GM12878 (cell line): ENCODE data around the gene DNASE1. TPM values are rescaled to one million over a fixed set of nuclear protein-coding genes. Genes with fewer than 3 reads are reported as not detected.

Experiments used
- ATAC-seq: fragments of 200-7000 bp; cut with Tn5 transposase; 3 replicates; pipeline ENCODE4 v1.9.1; 2020; ENCODE audit warnings: mild to moderate bottlenecking, moderate library complexity
- BruUV-seq: library from RNA; stranded (reverse); fragments of 400-500 nt; replicated peaks from 2 replicates; lab custom pipeline; 2021; lab: Mats Ljungman, UMichigan
- CTCF ChIA-PET: fragments of 300-600 bp; sonication (Branson Sonifier 250); formaldehyde crosslinking; extraction: SDS; loops from one replicate; lab custom pipeline; 2021; ENCODE audit warnings: inconsistent platforms; lab: Yijun Ruan, JAX
- POLR2A ChIA-PET: fragments of 350-600 bp; formaldehyde crosslinking; extraction: SDS; loops from one replicate; lab custom pipeline; 2021; ENCODE audit warnings: inconsistent platforms; lab: Charles Lee
- RAD21 ChIA-PET: fragments of 300-600 bp; sonication (Branson Sonifier 250); formaldehyde crosslinking; loops from one replicate; lab custom pipeline; 2023; ENCODE audit warnings: antibody characterized with exemption; ENCODE audit not compliant: unreplicated experiment; lab: Charles Lee
- SMC1A ChIA-PET: fragments of 300-600 bp; sonication (Branson Sonifier 250); formaldehyde crosslinking; loops from one replicate; lab custom pipeline; 2023; ENCODE audit not compliant: unreplicated experiment, uncharacterized antibody; lab: Charles Lee
- DNase-seq: peaks from one replicate; pipeline ENCODE4 v3.0.0-alpha.2; 2011; ENCODE audit warnings: low read depth, low spot score
- FAIRE-seq: peaks from 3 replicates; lab custom pipeline; 2011; peaks lifted over from hg19 to GRCh38; lab: Jason Lieb, UNC
- H2AFZ ChIP-seq: 2 replicates; pipeline ENCODE4 v1.6.0; 2011; ENCODE audit warnings: low read depth, low read length, control low read depth; ENCODE audit not compliant: control insufficient read depth
- H3K27ac ChIP-seq: 2 replicates; pipeline ENCODE4 v1.5.1; 2011; ENCODE audit warnings: control low read depth; ENCODE audit not compliant: control insufficient read depth, insufficient read depth
- H3K27me3 ChIP-seq, 2 experiments: replicated peaks in 1 of 2; 2 replicates each; pipeline versions ENCODE4 v1.6.0 to v1.6.1; 2011; ENCODE audit warnings: low read length in 1 of 2; ENCODE audit not compliant: control insufficient read depth in 2 of 2, insufficient read depth in 2 of 2
- H3K36me3 ChIP-seq, 2 experiments: 2 replicates each; pipeline ENCODE4 v1.5.1; 2011; ENCODE audit warnings: low read length in 1 of 2; ENCODE audit not compliant: control insufficient read depth in 2 of 2, insufficient read depth in 2 of 2
- H3K4me1 ChIP-seq: 2 replicates; pipeline ENCODE4 v1.6.1; 2011; ENCODE audit warnings: mild to moderate bottlenecking, low read length, moderate library complexity, mixed read lengths; ENCODE audit not compliant: control insufficient read depth, insufficient read depth
- H3K4me2 ChIP-seq: 2 replicates; pipeline ENCODE4 v1.6.0; 2011; ENCODE audit warnings: control low read depth; ENCODE audit not compliant: control insufficient read depth, insufficient read depth
- H3K4me3 ChIP-seq: fragments of 200-600 bp; sonication (generic); 2 replicates; pipeline ENCODE4 v1.5.1; 2016
- H3K79me2 ChIP-seq: 2 replicates; pipeline ENCODE4 v1.6.0; 2011; ENCODE audit warnings: low read length; ENCODE audit not compliant: control insufficient read depth, insufficient read depth
- H3K9ac ChIP-seq: 2 replicates; pipeline ENCODE4 v1.8.0; 2011; ENCODE audit warnings: low read length, control low read depth, mixed read lengths; ENCODE audit not compliant: control insufficient read depth, insufficient read depth
- H3K9me3 ChIP-seq: replicated peaks from 3 replicates; pipeline ENCODE4 v1.5.1; 2011; ENCODE audit warnings: mild to moderate bottlenecking, low read length; ENCODE audit not compliant: control insufficient read depth, insufficient read depth
- H4K20me1 ChIP-seq: 2 replicates; pipeline ENCODE4 v1.6.0; 2011; ENCODE audit not compliant: control insufficient read depth, insufficient read depth
- BCLAF1 ChIP-seq: fragments of 450-650 bp; IDR thresholded peaks from 2 replicates; pipeline ENCODE4 v1.6.1; 2017; ENCODE audit warnings: antibody characterized with exemption, mild to moderate bottlenecking, moderate library complexity
- HCFC1 ChIP-seq: fragments of 150-350 bp; IDR thresholded peaks from 2 replicates; pipeline ENCODE4 v1.6.1; 2014; ENCODE audit warnings: low read length
- IRF4 ChIP-seq: IDR thresholded peaks from 2 replicates; pipeline ENCODE4 v1.6.1; 2011; ENCODE audit warnings: low read depth, low read length
- MYC ChIP-seq: IDR thresholded peaks from 2 replicates; pipeline ENCODE4 v1.6.1; 2011; ENCODE audit warnings: mild to moderate bottlenecking, low read length, moderate library complexity, inconsistent platforms; ENCODE audit not compliant: insufficient read depth, insufficient replicate concordance, insufficient read length, severe bottlenecking
- NFXL1 ChIP-seq: fragments of 450-650 bp; IDR thresholded peaks from 2 replicates; pipeline ENCODE4 v1.6.1; 2017; ENCODE audit warnings: antibody characterized with exemption, mild to moderate bottlenecking, borderline replicate concordance
- NR2C1 ChIP-seq: fragments of 450-650 bp; IDR thresholded peaks from 2 replicates; pipeline ENCODE4 v1.6.1; 2017; ENCODE audit warnings: antibody characterized with exemption, mild to moderate bottlenecking, moderate library complexity
- PML ChIP-seq: IDR thresholded peaks from 2 replicates; pipeline ENCODE4 v1.6.1; 2012; ENCODE audit warnings: low read length, inconsistent platforms
- RCOR1 ChIP-seq: conservative IDR thresholded peaks from 2 replicates; pipeline ENCODE4 v1.6.1; 2012; ENCODE audit warnings: low read depth, low read length, improper control_type of control experiment
- RELA ChIP-seq: fragments of 450-650 bp; IDR thresholded peaks from 2 replicates; pipeline ENCODE4 v1.8.0; 2014; ENCODE audit warnings: borderline replicate concordance; ENCODE audit not compliant: partially characterized antibody
- RFX5 ChIP-seq: IDR thresholded peaks from 2 replicates; pipeline ENCODE4 v1.6.1; 2011; ENCODE audit warnings: low read depth, low read length, improper control_type of control experiment
- SMAD1 ChIP-seq: fragments of 450-650 bp; IDR thresholded peaks from 2 replicates; pipeline ENCODE4 v1.6.1; 2018; ENCODE audit warnings: mild to moderate bottlenecking, low read depth; ENCODE audit not compliant: partially characterized antibody
- STAT3 ChIP-seq: IDR thresholded peaks from 2 replicates; pipeline ENCODE4 v1.6.1; 2011; ENCODE audit warnings: low read depth, low read length, improper control_type of control experiment
- YY1 ChIP-seq: IDR thresholded peaks from 2 replicates; pipeline ENCODE4 v1.6.1; 2011; ENCODE audit warnings: low read depth, mild to moderate bottlenecking, low read length
- ZBTB11 ChIP-seq: fragments of 450-650 bp; formaldehyde crosslinking; IDR thresholded peaks from 2 replicates; pipeline ENCODE4 v1.5.0; 2022; ENCODE audit warnings: mild to moderate bottlenecking, missing genetic modification characterization
- ZNF207 ChIP-seq: fragments of 450-650 bp; IDR thresholded peaks from 2 replicates; pipeline ENCODE4 v1.6.1; 2014; ENCODE audit warnings: antibody characterized with exemption, mild to moderate bottlenecking, borderline replicate concordance
- WGBS: methylation state at CpG from one replicate; pipeline ENCODE4 v1.1.6; 2016; ENCODE audit warnings: low lambda C conversion rate; ENCODE audit not compliant: insufficient replicate concordance, insufficient coverage; ENCODE audit errors: missing lambda C conversion rate; 5-methylcytosine and 5-hydroxymethylcytosine counted together
- in situ Hi-C: fragments of 300-500 bp; cut with MboI; formaldehyde crosslinking; loops from 9 replicates; pipeline ENCODE4 v1.14.3; 2018; ENCODE audit warnings: mixed read lengths
- intact Hi-C: fragments of 100-400 bp; cut with micrococcal nuclease; formaldehyde crosslinking; loops from one replicate; pipeline ENCODE4 v1.14.2; 2022; ENCODE audit not compliant: unreplicated experiment
- polyA plus RNA-seq, 11 experiments: library from polyadenylated mRNA; depleted of rRNA in 4 of 11; unstranded in 6 of 11; stranded (reverse) in 5 of 11; fragments of >200 nt; fragmentation: Nextera tagmentation in 4 of 11; fragmentation: Illumina TruSeq in 1 of 11; extraction: Ambion mirVana in 4 of 11; extraction: Trizol in 1 of 11; gene quantifications; 1 replicate in 1 of 11; 2 replicates in 10 of 11; pipeline versions ENCODE4 v1.2.1 to v1.2.3, GENCODE V29; 2011 to 2016; ENCODE audit warnings: inconsistent platforms in 2 of 11, missing spikeins in 2 of 11, low read depth in 1 of 11
- total RNA-seq, 4 experiments: library from RNA; depleted of rRNA in 3 of 4; stranded (reverse); fragments of >200 nt in 3 of 4; fragmentation: Illumina TruSeq in 1 of 4; extraction: Trizol in 1 of 4; gene quantifications; 2 replicates each; pipeline versions ENCODE4 v1.2.1 to v1.2.3, GENCODE V29; 2013 to 2021

The DNASE1 gene
- total and polyA plus RNA-seq, 10 of the 15 experiments (the other 5 are each of a cell fraction or from before 2014, with no cell fraction given): 0.23 to 12.0 (median 7.9) TPM

GRCh38 chr16:3638916-3639644, 15.4 kb upstream of the DNASE1 start (continued):
- TF ChIP-seq ZBTB11: no peak
- TF ChIP-seq RCOR1: no peak
- TF ChIP-seq NFXL1: no peak
- no peak for TF ChIP-seq YY1
- no peak for TF ChIP-seq HCFC1

GRCh38 chr16:3640207-3640606, 14.3 kb upstream of the DNASE1 start:
- intact Hi-C loops: no loop called here
- ChIA-PET CTCF (no interaction called here), SMC1A (no interaction called here), POLR2A (no interaction called here), RAD21 (no interaction called here)
- DNase-seq (no peak), ATAC-seq (no peak), FAIRE-seq (no peak)
- no TSS peak for BruUV-seq
- peaks cover 10% of the 10 kb centered on the region; the same call in 1 of the 2 replicates for H3K4me1 ChIP-seq
- no peaks in the 10 kb centered on the region for H3K9me3 ChIP-seq
- no peaks in the 10 kb centered on the region for H4K20me1 ChIP-seq
- H3K36me3 ChIP-seq: peaks cover 0 to 10% of the 10 kb centered on the region in 2 experiments; a peak in 2 of 4 replicates
- 100% methylated on average over 3 of the region's 3 CpGs for WGBS
- H2AFZ ChIP-seq: no peak overlapping the region
- H3K4me3 ChIP-seq: no peak overlapping the region
- H3K9ac ChIP-seq: no peak overlapping the region
- no peak overlapping the region for H3K27ac ChIP-seq
- no peaks in the 10 kb centered on the region for H3K27me3 ChIP-seq
- in situ Hi-C loops: no loop called here
- no peak overlapping the region for H3K4me2 ChIP-seq
- H3K79me2 ChIP-seq: peaks cover 2% of the 10 kb centered on the region; the same call in 1 of the 2 replicates
- no peak for TF ChIP-seq STAT3
- TF ChIP-seq NR2C1: no peak
- no peak for TF ChIP-seq RFX5
- TF ChIP-seq PML: no peak
- no peak for TF ChIP-seq IRF4
- no peak for TF ChIP-seq SMAD1
- no peak for TF ChIP-seq RELA
- no peak for TF ChIP-seq MYC
- TF ChIP-seq BCLAF1: no peak
- no peak for TF ChIP-seq ZNF207
